Lower lobe of right lung (tissue), 2 donors: Measurements from ENCODE around the gene AQP1. TPM values are rescaled to one million over a fixed set of nuclear protein-coding genes. Genes with fewer than 3 reads are reported as not detected.
A peak's percentile ranks its signal among the peaks of the same experiment; 100 is the strongest.

Source experiments
- ATAC-seq, 2 donors: fragments of 200-7000 bp; cut with Tn5 transposase; one replicate each; pipeline ENCODE4 v1.9.1; 2020 to 2022; ENCODE audit warnings: mild to moderate bottlenecking in 2 of 2, moderate library complexity in 2 of 2
- DNase-seq: peaks from one replicate; pipeline ENCODE4 v3.0.0-alpha.2; 2020
- H3K27ac ChIP-seq: fragments of 200-600 bp; one replicate; pipeline ENCODE4 v1.8.0; 2022
- H3K27me3 ChIP-seq: fragments of 200-600 bp; one replicate; pipeline ENCODE4 v1.8.0; 2022; ENCODE audit warnings: low read depth
- H3K36me3 ChIP-seq: fragments of 200-600 bp; one replicate; pipeline ENCODE4 v1.8.0; 2022; ENCODE audit warnings: mild to moderate bottlenecking
- H3K4me1 ChIP-seq: fragments of 200-600 bp; one replicate; pipeline ENCODE4 v1.8.0; 2022
- H3K4me3 ChIP-seq: fragments of 200-600 bp; one replicate; pipeline ENCODE4 v1.8.0; 2022; ENCODE audit warnings: mild to moderate bottlenecking
- H3K9me3 ChIP-seq: fragments of 200-600 bp; one replicate; pipeline ENCODE4 v1.8.0; 2022
- CTCF ChIP-seq: fragments of 200-600 bp; IDR thresholded peaks from one replicate; pipeline ENCODE4 v1.8.0; 2022; ENCODE audit warnings: antibody characterized with exemption, mild to moderate bottlenecking
- intact Hi-C: fragments of 100-400 bp; cut with DNase I; formaldehyde crosslinking; loops from one replicate; pipeline ENCODE4 v1.11.0; 2022
- total RNA-seq: library from RNA; stranded (reverse); fragmentation: NEBNext Ultra II Directional; extraction: Animal tissue kit (Norgen Biotek cat#: 25700); gene quantifications from one replicate; pipeline ENCODE4 v1.2.1, GENCODE V29; 2021
- donor health status: DM: no; HTN: yes; CAD: no; lungs with severe emphysema.

The AQP1 gene
- total RNA-seq, 1 donor from 2014 or later, result 826 TPM

DNA sequence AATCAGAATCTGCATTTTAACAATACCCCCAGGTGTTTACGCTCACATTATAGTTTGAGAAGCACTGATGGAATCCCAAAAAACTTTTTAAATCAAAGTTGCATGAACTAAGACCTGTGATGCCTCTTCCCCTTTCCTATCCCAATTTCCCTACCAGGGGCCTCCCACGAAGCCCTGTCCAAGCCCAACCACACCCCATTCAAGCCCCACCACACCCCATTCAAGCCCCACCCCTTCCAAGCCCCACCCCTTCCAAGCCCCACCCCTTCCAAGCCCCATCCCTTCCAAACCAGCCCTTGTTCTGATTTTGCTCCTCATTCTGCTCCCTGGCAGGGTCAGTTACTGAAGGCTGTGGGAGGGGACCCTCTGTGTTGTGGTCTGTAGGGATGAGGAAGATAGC lies 9.8 kb upstream of the AQP1 start:
- no peaks in the 10 kb centered on the region for H3K36me3 ChIP-seq
- intact Hi-C loops, result no loop called here
- peaks cover 70% of the 10 kb centered on the region for H3K4me1 ChIP-seq
- H3K4me3 ChIP-seq, result no peak overlapping the region
- peak overlapping the region; percentile 84 for H3K27ac ChIP-seq
- TF ChIP-seq CTCF, result no peak
- no peaks in the 10 kb centered on the region for H3K27me3 ChIP-seq
- DNase-seq (no peak), ATAC-seq (no peak)
- H3K9me3 ChIP-seq, result no peaks in the 10 kb centered on the region

- Histone ChIP-seq H3K4me3 (no peak overlapping the region), H3K27ac (peak overlapping the region; percentile 63), H3K9me3 (no peaks in the 10 kb centered on the region), H3K27me3 (no peaks in the 10 kb centered on the region), H3K36me3 (no peaks in the 10 kb centered on the region), H3K4me1 (peaks cover 70% of the 10 kb centered on the region)
- ATAC-seq, result no peak
- DNase-seq, result no peak
- TF ChIP-seq CTCF, result no peak
- intact Hi-C loops, result no loop called here
Observed at GRCh38 chr7:30902466-30902865, 9.2 kb upstream of the AQP1 start.

GRCh38 chr7:30903146-30903545 lies 8.5 kb upstream of the AQP1 start:
- no peaks in the 10 kb centered on the region for H3K36me3 ChIP-seq
- no peaks in the 10 kb centered on the region for H3K27me3 ChIP-seq
- no peak overlapping the region for H3K4me3 ChIP-seq
- DNase-seq (no peak), ATAC-seq (no peak)
- no peak for TF ChIP-seq CTCF
- H3K27ac ChIP-seq, result peak overlapping the region; percentile 31
- peaks cover 72% of the 10 kb centered on the region for H3K4me1 ChIP-seq
- H3K9me3 ChIP-seq, result no peaks in the 10 kb centered on the region
- intact Hi-C loops, result no loop called here

DNA sequence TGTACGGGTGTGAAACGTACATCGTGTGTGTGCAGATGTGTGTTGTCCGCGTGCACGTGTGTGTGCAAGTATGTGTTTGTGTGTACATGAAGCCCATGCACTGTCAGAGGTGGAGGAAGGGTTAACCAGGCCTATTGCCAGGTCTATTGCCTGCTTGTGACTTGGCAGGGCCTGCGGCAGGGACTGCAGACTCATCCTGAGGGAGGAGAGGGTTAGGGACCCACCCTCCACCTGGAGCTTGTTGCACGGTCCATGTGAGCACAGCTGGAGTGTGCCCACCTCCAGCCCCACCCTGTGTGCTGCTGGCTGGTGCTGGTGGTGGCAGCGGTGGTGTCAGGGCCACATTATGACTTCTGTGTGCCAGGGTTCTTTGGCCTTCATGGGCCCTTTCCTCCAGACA lies 7.1 kb upstream of the AQP1 start:
- H3K4me1 ChIP-seq, result peaks cover 71% of the 10 kb centered on the region
- H3K36me3 ChIP-seq, result no peaks in the 10 kb centered on the region
- no peak for DNase-seq
- intact Hi-C loops, result no loop called here
- ATAC-seq, result no peak
- H3K4me3 ChIP-seq, result no peak overlapping the region
- TF ChIP-seq CTCF, result no peak
- no peaks in the 10 kb centered on the region for H3K9me3 ChIP-seq
- H3K27me3 ChIP-seq, result no peaks in the 10 kb centered on the region
- H3K27ac ChIP-seq, result no peak overlapping the region

DNA sequence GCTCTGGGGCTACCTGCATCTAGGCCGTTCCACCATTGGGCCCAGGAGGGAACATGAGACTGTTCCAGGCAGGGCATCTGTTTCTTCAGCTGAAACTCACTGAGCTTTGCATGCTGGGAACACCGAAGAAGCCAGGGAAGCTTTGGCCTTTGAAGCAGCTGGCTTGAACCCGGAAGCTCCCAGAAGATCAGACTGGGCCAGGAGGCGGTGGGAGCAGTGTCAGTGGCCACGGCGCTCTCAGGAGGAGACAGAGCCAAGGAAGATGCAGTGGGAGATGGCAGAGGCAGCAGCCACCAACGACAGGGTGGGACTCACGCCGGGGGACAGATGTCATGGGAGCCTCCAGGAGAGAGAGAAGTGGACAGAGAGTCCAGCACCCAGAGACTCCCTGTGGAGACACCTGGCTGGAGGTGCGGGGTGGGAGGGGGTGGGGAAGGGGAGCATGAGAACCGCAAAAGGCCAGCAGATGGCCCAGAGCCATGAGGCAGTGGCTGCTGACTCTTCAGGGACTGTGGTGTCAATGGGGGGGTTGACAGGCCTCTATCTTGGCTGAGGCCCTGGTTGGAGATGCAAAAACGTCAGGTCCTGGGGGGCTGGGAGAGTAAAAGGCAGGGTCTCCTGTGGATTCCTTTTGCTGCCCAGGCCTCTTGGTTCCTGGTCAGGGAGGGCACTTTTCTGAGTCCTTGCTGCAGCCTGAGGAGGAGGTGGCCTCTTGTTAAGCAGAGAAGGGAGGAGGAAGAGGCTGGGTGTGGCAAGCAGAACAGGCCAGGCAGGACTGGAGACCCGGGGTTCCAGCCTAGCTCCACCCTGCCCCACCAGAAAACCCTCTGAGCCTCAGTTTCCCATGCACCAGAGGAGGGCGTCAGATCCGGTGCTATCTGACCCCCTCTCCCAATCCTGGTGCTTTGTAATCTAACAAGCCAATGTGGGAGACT lies 6.3 kb upstream of the AQP1 start:
- Histone ChIP-seq H3K9me3 (no peaks in the 10 kb centered on the region), H3K27ac (peak overlapping the region; percentile 62), H3K4me3 (no peak overlapping the region), H3K36me3 (no peaks in the 10 kb centered on the region), H3K27me3 (no peaks in the 10 kb centered on the region), H3K4me1 (peaks cover 71% of the 10 kb centered on the region)
- no peak for DNase-seq
- peak in 1 of 2 donors; percentile 21 for ATAC-seq
- intact Hi-C loops, result no loop called here
- TF ChIP-seq CTCF, result no peak
